Right lobe of liver (tissue), 6 donors: Measurements from ENCODE around the gene PRKCZ. TPM values are rescaled to one million over a fixed set of nuclear protein-coding genes. Genes with fewer than 3 reads are reported as not detected.

ENCODE experiments used
- ATAC-seq, 4 donors: fragments of 200-7000 bp; cut with Tn5 transposase; one replicate each; pipeline ENCODE4 v1.9.1; 2020; ENCODE audit warnings: mild to moderate bottlenecking in 4 of 4, moderate library complexity in 4 of 4
- DNase-seq, 3 donors: peaks; one replicate each; pipeline ENCODE4 v3.0.0-alpha.2; 2020
- H3K27ac ChIP-seq, 3 donors: fragments of 200-600 bp; one replicate each; pipeline ENCODE4 v1.8.0; 2022
- H3K27me3 ChIP-seq, 2 donors: fragments of 200-600 bp; one replicate each; pipeline ENCODE4 v1.8.0; 2022
- H3K36me3 ChIP-seq, 4 donors: fragments of 200-600 bp; sonication (generic) in 1 of 4; one replicate each; pipeline versions ENCODE4 v1.5.1 to v1.8.0; 2017 to 2022; ENCODE audit warnings: control low read depth in 1 of 4
- H3K4me1 ChIP-seq, 4 donors: fragments of 200-600 bp; sonication (generic) in 1 of 4; one replicate each; pipeline versions ENCODE4 v1.5.1 to v1.8.0; 2017 to 2022; ENCODE audit warnings: control low read depth in 1 of 4
- H3K4me3 ChIP-seq, 3 donors: fragments of 200-600 bp; one replicate each; pipeline ENCODE4 v1.8.0; 2022
- H3K9me3 ChIP-seq, 4 donors: fragments of 200-600 bp; sonication (generic) in 1 of 4; one replicate each; pipeline versions ENCODE4 v1.5.1 to v1.8.0; 2017 to 2022; ENCODE audit warnings: control low read depth in 1 of 4
- CTCF ChIP-seq, 4 donors: fragments of 200-600 bp in 3 of 4; fragments of 450-650 bp in 1 of 4; IDR thresholded peaks; one replicate each; pipeline versions ENCODE4 v1.5.1 to v1.8.0; 2016 to 2022; ENCODE audit warnings: antibody characterized with exemption in 4 of 4, mild to moderate bottlenecking in 2 of 4
- POLR2A ChIP-seq: fragments of 450-650 bp; IDR thresholded peaks from one replicate; pipeline ENCODE4 v1.6.1; 2017; ENCODE audit warnings: antibody characterized with exemption, mild to moderate bottlenecking
- WGBS: methylation state at CpG from one replicate; pipeline ENCODE4 v1.1.6; 2018; ENCODE audit warnings: low coverage, low lambda C conversion rate; ENCODE audit not compliant: insufficient coverage; ENCODE audit errors: missing lambda C conversion rate; 5-methylcytosine and 5-hydroxymethylcytosine counted together
- intact Hi-C, 2 donors: fragments of 100-400 bp; cut with DNase I; formaldehyde crosslinking; loops; one replicate each; pipeline versions ENCODE4 v1.11.2 to v1.14.1; 2022
- total RNA-seq, 6 experiments: library from RNA; depleted of rRNA in 2 of 6; stranded (reverse); fragments of >200 nt in 2 of 6; fragmentation: NEBNext Ultra II Directional in 3 of 6; extraction: Animal tissue kit (Norgen Biotek cat#: 25700) in 3 of 6; gene quantifications; one replicate each; pipeline versions ENCODE4 v1.1.0 to v1.2.4, GENCODE V29; 2016 to 2023
- donor health status: DM: no; HTN: yes; CAD: no.
- donor health status: DM: no; HTN: no; CAD: no.
- donor health status: DM: no; HTN: no; CAD: no.
- donor health status: DM: no; HTN: yes; CAD: no.
- donor health status: DM: no; HTN: yes; CAD: no.

The PRKCZ gene
- total RNA-seq, 6 experiments from 2014 or later: 10.3 to 20.1 (median 15.8) TPM

GRCh38 chr1:2037314-2037979, 12.8 kb upstream of the PRKCZ start:
- Histone ChIP-seq H3K27me3 (no peaks in the 10 kb centered on the region), H3K9me3 (no peaks in the 10 kb centered on the region), H3K4me3 (no peak overlapping the region), H3K36me3 (no peaks in the 10 kb centered on the region), H3K4me1 (no peaks in the 10 kb centered on the region), H3K27ac (no peak overlapping the region)
- DNase-seq (no peak), ATAC-seq (no peak)
- 71% methylated on average over 13 of the region's 18 CpGs for WGBS
- TF ChIP-seq POLR2A: no peak
- TF ChIP-seq CTCF (IDR thresholded peaks at IDR 0.05): no peak
- intact Hi-C loops: no loop called here

DNA sequence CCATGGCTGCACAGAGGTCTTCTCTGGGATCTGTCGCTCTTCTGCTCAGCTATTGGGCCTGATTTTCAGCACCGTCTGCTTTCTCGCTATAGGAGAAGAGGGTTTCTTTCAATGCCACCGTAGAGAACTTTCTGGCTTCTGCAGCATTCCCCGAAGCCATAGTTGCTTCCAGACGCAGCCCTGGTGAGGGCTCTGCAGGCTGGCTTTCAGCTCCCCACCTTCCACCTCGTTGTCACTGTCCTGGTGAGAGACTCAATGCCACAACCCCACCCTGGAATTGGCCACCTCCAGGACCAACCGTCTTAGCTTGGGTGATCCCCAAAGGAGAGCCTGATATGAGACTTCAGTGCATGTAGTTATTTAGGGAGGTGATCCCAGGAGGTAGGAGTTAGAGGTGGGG, 12.0 kb upstream of the PRKCZ start:
- no peak overlapping the region for H3K27ac ChIP-seq
- no peak for DNase-seq
- no peaks in the 10 kb centered on the region for H3K36me3 ChIP-seq
- no peak for ATAC-seq
- no peaks in the 10 kb centered on the region for H3K9me3 ChIP-seq
- H3K4me3 ChIP-seq: no peak overlapping the region
- intact Hi-C loops: no loop called here
- no peaks in the 10 kb centered on the region for H3K27me3 ChIP-seq
- TF ChIP-seq CTCF (IDR thresholded peaks at IDR 0.05): no peak
- TF ChIP-seq POLR2A: no peak
- H3K4me1 ChIP-seq: no peaks in the 10 kb centered on the region
- WGBS: 92% methylated on average over 2 of the region's 8 CpGs

- Histone ChIP-seq H3K9me3 (no peaks in the 10 kb centered on the region), H3K36me3 (no peaks in the 10 kb centered on the region), H3K4me1 (peaks cover 0 to under 1% (median 0%) of the 10 kb centered on the region in 4 donors), H3K4me3 (no peak overlapping the region), H3K27ac (no peak overlapping the region), H3K27me3 (no peaks in the 10 kb centered on the region)
- ATAC-seq: no peak
- DNase-seq: no peak
- 84% methylated on average over 5 of the region's 8 CpGs for WGBS
- no peak for TF ChIP-seq POLR2A
- TF ChIP-seq CTCF (IDR thresholded peaks at IDR 0.05): no peak
- intact Hi-C loops: no loop called here
Measured at GRCh38 chr1:2039251-2039650, 11.0 kb upstream of the PRKCZ start.

- Histone ChIP-seq H3K4me1 (peaks cover 0 to 21% (median 4%) of the 10 kb centered on the region in 4 donors), H3K9me3 (no peaks in the 10 kb centered on the region), H3K36me3 (no peaks in the 10 kb centered on the region), H3K4me3 (no peak overlapping the region), H3K27ac (no peak overlapping the region), H3K27me3 (no peaks in the 10 kb centered on the region)
- DNase-seq: no peak
- intact Hi-C loops: loop anchor here (5.0 kb wide), 2 partner anchors 79 to 84 kb away; no protein-coding TSS in a partner anchor
- no CpG with 5 or more reads among the region's 15 CpGs for WGBS
- TF ChIP-seq CTCF (IDR thresholded peaks at IDR 0.05) (no peak), POLR2A (no peak)
- ATAC-seq: no peak
Measured at GRCh38 chr1:2041305-2041704, 8.9 kb upstream of the PRKCZ start.
